ENCODE measurements around the gene FN3K. TPM values are rescaled to one million over a fixed set of nuclear protein-coding genes. Genes with fewer than 3 reads are reported as not detected.

The FN3K gene
- total RNA-seq, 4 donors from 2014 or later: 1.1 to 5.5 (median 2.7) TPM

DNA sequence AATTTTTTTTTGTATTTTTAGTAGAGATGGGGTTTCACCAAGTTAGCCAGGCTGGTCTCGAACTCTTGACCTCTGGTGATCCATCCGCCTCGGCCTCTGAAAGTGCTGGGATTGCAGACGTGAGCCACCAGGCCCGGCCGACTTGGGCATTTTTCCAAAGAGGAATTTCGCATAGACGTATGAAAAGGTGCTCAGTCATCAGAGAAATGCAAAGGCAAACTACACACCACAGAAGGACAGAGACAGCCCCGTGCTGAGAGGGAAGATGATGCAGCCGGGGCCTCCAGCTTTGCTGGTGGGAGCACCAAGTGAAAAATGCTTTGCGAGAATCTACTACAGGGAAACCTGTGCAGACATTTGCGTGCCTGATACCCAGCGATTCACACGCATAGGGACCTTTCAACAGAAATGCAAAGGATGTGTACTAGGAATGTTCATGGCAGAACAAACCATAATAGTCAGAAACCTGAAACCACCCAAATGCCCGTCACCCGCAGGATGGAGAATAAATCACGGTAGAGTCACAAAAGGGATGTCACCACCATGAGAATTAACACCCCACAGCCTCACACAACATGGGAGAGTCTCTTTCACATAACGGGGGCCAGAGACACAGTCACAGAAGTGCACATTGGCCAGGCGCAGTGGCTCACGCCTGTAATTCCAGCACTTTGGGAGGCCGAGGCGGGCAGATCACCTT is 42.1 kb upstream of the FN3K start:
- in situ Hi-C loops (cut with MboI; ENCODE audit: low sequenced_read_pairs in 4 of 4): no loop called here
- Histone ChIP-seq H3K27me3 (no peaks in the 10 kb centered on the region), H3K36me3 (no peaks in the 10 kb centered on the region), H3K4me3 (no peak overlapping the region), H3K27ac (peak overlapping the region in 1 of 4 donors; percentile 48), H3K4me1 (peaks cover 4 to 10% of the 10 kb centered on the region in 2 donors), H3K9me3 (no peaks in the 10 kb centered on the region)
- TF ChIP-seq POLR2A (IDR thresholded peaks at IDR 0.05): no peak
- TF ChIP-seq, protein P1, sequence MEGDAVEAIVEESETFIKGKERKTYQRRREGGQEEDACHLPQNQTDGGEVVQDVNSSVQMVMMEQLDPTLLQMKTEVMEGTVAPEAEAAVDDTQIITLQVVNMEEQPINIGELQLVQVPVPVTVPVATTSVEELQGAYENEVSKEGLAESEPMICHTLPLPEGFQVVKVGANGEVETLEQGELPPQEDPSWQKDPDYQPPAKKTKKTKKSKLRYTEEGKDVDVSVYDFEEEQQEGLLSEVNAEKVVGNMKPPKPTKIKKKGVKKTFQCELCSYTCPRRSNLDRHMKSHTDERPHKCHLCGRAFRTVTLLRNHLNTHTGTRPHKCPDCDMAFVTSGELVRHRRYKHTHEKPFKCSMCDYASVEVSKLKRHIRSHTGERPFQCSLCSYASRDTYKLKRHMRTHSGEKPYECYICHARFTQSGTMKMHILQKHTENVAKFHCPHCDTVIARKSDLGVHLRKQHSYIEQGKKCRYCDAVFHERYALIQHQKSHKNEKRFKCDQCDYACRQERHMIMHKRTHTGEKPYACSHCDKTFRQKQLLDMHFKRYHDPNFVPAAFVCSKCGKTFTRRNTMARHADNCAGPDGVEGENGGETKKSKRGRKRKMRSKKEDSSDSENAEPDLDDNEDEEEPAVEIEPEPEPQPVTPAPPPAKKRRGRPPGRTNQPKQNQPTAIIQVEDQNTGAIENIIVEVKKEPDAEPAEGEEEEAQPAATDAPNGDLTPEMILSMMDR (IDR thresholded peaks at IDR 0.05 in 4 of 5, conservative IDR thresholded peaks at IDR 0.05 in 1 of 5): no peak
- intact Hi-C loops (cut with DNase I; ENCODE audit: low total_unique reads): no loop called here
- DNase-seq (no peak), ATAC-seq (peak in 1 of 2 donors; percentile 32)

GRCh38 chr17:82694647-82695046 is 40.8 kb upstream of the FN3K start:
- TF ChIP-seq POLR2A (IDR thresholded peaks at IDR 0.05): no peak
- TF ChIP-seq, protein P1 (IDR thresholded peaks at IDR 0.05 in 4 of 5, conservative IDR thresholded peaks at IDR 0.05 in 1 of 5): no peak
- in situ Hi-C loops (cut with MboI; ENCODE audit: low sequenced_read_pairs in 4 of 4): no loop called here
- Histone ChIP-seq H3K4me3 (no peak overlapping the region), H3K4me1 (peaks cover 9 to 18% of the 10 kb centered on the region in 2 donors), H3K36me3 (no peaks in the 10 kb centered on the region), H3K9me3 (no peaks in the 10 kb centered on the region), H3K27ac (no peak overlapping the region), H3K27me3 (no peaks in the 10 kb centered on the region)
- intact Hi-C loops (cut with DNase I; ENCODE audit: low total_unique reads): no loop called here
- DNase-seq (no peak), ATAC-seq (no peak)

DNA sequence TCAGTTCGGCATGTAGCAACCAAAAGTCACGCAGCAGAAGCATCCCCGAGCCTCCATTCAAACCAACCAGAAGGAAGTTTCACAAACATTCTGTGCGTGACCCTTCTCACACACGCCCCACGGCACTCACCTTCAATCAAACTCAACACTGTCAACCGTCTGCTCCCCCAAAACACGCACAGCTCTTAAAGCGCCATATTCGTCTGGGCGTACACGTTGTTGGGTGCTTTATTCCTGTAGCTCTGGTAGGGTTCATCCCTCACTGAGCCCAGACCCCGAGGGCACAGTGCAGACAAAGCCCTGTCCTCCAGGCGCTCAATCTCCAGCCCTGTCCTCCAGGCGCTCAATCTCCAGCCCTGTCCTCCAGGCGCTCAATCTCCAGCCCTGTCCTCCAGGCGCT is 39.2 kb upstream of the FN3K start:
- ATAC-seq: no peak
- no peaks in the 10 kb centered on the region for H3K36me3 ChIP-seq
- no peak overlapping the region for H3K27ac ChIP-seq
- H3K27me3 ChIP-seq: no peaks in the 10 kb centered on the region
- no peaks in the 10 kb centered on the region for H3K9me3 ChIP-seq
- no peak overlapping the region for H3K4me3 ChIP-seq
- peaks cover 10 to 19% of the 10 kb centered on the region in 2 donors for H3K4me1 ChIP-seq
- intact Hi-C loops (cut with DNase I; ENCODE audit: low total_unique reads) (no loop called here), in situ Hi-C loops (cut with MboI; ENCODE audit: low sequenced_read_pairs in 4 of 4) (no loop called here)
- DNase-seq: no peak
- TF ChIP-seq POLR2A (IDR thresholded peaks at IDR 0.05): no peak
- TF ChIP-seq, protein P1 (IDR thresholded peaks at IDR 0.05 in 4 of 5, conservative IDR thresholded peaks at IDR 0.05 in 1 of 5): no peak

DNA sequence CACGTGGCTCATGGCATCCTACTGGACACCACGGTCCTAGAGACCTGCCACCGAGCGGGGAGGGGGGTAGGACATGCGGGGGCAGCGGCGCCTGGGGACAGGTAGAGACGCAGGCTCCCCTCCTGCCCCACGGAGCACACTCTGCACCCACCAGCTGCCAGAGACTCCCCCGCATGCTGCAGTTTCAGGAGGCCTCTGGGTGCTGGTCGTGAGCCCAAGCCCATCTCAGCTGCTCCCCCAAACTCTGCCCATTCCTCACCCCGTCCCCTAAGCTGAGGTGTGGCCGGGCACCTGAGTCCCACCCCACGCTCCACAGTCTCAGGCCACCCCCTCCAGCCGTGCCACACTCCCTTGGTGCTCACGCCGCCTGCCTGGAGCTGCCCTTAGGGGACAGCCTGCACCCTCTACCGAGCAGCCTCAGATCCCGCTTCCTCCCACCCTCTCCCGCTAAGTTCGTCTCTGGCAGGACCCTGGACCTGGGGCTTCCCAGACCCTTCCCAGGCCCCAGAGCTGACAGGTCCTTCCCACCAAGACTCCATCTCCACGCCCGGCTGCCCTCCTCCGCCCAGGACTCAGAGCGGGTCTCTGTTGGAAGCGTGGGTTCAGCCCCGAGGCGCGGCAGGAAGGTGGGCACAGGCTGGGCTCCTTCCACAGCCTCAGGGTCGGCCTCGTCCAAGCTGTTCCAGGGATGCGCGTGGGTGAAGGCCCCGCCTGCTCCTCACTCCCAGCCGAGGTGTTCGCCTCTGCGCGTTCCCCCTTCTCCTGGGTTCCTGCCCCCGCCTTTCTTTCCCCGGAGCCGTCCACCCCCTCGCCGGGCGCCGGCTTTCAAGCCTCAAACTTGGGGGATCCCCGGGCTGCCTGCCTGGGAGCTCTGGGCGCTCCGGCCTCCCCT is 38.3 kb upstream of the FN3K start:
- ATAC-seq (no peak), DNase-seq (no peak)
- peaks cover 10 to 19% of the 10 kb centered on the region in 2 donors for H3K4me1 ChIP-seq
- TF ChIP-seq, protein P1 (IDR thresholded peaks at IDR 0.05 in 4 of 5, conservative IDR thresholded peaks at IDR 0.05 in 1 of 5): no peak
- in situ Hi-C loops (cut with MboI; ENCODE audit: low sequenced_read_pairs in 4 of 4): no loop called here
- H3K27me3 ChIP-seq: no peaks in the 10 kb centered on the region
- H3K9me3 ChIP-seq: no peaks in the 10 kb centered on the region
- intact Hi-C loops (cut with DNase I; ENCODE audit: low total_unique reads): no loop called here
- no peaks in the 10 kb centered on the region for H3K36me3 ChIP-seq
- peak overlapping the region in 2 of 4 donors; percentile 62 to 87 for H3K27ac ChIP-seq
- H3K4me3 ChIP-seq: peak overlapping the region; percentile 59 to 75 (median 70)

All from gastrocnemius medialis (tissue), 4 donors.